NB4 (cell line): Measurements from ENCODE around the gene SMIM10.

Experiments
- DNase-seq: peaks from one replicate; pipeline ENCODE4 v3.0.0; 2010; ENCODE audit warnings: low read depth
- H3K4me3 ChIP-seq: one replicate; pipeline ENCODE4 v1.5.1; 2011; ENCODE audit warnings: mild to moderate bottlenecking, low read depth, low read length, moderate library complexity
- MYC ChIP-seq: IDR thresholded peaks from 2 replicates; pipeline ENCODE4 v1.6.1; 2011; ENCODE audit warnings: low read depth, low read length
- POLR2A ChIP-seq: IDR thresholded peaks from 2 replicates; pipeline ENCODE4 v1.6.1; 2011; ENCODE audit warnings: mild to moderate bottlenecking; ENCODE audit not compliant: insufficient read length; ENCODE audit errors: extremely low read depth
- TF ChIP-seq, protein P1 (sequence below): IDR thresholded peaks from 2 replicates; pipeline ENCODE4 v1.6.1; 2011; ENCODE audit warnings: low read depth, low read length
- TF ChIP-seq, protein P2 (sequence below): IDR thresholded peaks from one replicate; pipeline ENCODE4 v1.5.1; 2012; ENCODE audit warnings: low read depth, low read length

SMIM10 gene

DNA sequence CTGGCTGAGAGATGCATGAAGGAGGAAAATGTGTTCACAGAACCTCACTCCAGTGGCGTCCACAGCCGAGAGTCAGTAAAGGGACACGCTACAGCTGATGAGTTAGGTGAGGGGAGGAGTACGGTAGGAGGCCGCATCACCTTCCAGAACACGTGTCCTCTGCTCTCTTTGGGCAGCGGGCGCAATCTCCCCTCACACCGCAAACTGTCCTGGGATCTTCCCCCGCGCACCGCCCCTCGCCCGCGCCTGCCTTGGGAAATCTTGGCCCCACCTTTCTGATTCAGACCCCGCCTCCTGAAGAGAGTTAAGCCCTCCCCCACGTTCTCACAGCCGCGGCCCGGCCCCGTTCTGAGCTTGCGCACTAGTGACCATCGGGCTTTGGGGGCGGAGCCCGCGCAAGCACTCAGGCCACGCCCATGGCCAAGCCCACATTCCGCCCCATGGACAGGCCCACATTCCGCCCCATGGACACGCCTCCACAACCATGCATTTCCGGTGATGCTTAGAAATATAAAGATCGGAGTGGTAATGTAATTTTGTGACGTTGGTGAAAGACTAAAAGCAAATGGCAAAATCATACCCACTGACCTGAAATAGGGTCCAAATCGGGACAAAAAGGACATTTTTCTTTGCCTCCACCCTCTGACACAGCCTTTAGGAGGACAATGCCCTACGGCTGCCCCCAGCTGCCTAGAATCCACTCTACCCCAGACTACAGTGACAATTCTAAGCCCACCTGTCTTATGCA, 13.3 kb downstream of the SMIM10 start:
- peak overlapping the region; percentile 66 for H3K4me3 ChIP-seq
- peak; percentile 88 for DNase-seq
- TF ChIP-seq, protein P1, sequence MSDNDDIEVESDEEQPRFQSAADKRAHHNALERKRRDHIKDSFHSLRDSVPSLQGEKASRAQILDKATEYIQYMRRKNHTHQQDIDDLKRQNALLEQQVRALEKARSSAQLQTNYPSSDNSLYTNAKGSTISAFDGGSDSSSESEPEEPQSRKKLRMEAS: peak; percentile 77
- peak; percentile 15; the same call in 1 of the 2 replicates for TF ChIP-seq MYC
- TF ChIP-seq, protein P2, sequence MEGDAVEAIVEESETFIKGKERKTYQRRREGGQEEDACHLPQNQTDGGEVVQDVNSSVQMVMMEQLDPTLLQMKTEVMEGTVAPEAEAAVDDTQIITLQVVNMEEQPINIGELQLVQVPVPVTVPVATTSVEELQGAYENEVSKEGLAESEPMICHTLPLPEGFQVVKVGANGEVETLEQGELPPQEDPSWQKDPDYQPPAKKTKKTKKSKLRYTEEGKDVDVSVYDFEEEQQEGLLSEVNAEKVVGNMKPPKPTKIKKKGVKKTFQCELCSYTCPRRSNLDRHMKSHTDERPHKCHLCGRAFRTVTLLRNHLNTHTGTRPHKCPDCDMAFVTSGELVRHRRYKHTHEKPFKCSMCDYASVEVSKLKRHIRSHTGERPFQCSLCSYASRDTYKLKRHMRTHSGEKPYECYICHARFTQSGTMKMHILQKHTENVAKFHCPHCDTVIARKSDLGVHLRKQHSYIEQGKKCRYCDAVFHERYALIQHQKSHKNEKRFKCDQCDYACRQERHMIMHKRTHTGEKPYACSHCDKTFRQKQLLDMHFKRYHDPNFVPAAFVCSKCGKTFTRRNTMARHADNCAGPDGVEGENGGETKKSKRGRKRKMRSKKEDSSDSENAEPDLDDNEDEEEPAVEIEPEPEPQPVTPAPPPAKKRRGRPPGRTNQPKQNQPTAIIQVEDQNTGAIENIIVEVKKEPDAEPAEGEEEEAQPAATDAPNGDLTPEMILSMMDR: no peak

DNA sequence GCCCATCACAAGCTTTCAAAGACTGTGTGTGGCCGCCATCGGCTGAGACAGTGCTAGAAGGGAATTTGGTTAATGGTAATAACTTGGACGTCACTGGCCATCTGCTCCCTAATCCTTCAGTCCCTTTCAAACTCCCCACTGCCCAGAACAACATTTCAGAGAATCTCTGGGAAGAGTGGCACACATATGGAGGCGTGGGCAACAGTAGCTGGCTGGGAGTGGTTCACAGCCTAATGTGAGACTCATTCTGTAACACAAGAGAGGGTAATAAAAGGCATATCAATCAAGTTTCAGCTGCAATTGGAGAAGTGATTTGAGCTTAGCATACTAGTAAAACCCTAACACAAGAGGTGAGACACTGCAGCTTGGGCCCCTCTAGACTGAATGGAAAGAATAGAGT, 15.4 kb downstream of the SMIM10 start:
- H3K4me3 ChIP-seq: no peak overlapping the region
- DNase-seq: no peak
- TF ChIP-seq, protein P1: no peak
- no peak for TF ChIP-seq MYC
- TF ChIP-seq POLR2A: no peak
- TF ChIP-seq, protein P2: no peak

DNA sequence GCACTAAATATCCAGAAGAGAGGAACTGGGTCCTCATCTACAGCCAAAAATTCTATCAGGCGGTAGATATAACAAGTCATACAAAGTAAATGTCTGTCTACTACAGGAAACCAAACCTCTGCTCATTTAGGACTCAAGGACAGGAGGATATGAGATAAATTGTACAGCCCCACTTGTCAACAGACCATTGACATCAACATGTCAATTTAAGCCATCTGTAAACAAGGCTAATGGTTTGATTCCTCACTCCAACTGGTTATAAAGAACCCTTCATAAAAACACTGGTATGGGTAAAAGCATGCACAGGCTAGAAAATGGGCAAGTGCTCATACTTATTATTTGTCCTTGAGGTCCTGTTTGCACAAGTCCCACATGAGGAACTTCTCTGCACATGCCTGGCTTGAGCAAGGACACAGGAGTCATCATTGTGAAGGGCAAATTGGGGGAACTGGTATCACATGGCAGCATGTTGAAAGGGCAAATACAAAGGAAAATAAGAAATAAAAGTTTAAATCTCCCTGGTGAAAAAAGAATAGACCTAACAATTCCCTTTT, 18.3 kb downstream of the SMIM10 start:
- TF ChIP-seq MYC: no peak
- TF ChIP-seq, protein P1: peak; percentile 49; the same call in 1 of the 2 replicates
- TF ChIP-seq, protein P2: no peak
- DNase-seq: peak; percentile 14
- no peak overlapping the region for H3K4me3 ChIP-seq

DNA sequence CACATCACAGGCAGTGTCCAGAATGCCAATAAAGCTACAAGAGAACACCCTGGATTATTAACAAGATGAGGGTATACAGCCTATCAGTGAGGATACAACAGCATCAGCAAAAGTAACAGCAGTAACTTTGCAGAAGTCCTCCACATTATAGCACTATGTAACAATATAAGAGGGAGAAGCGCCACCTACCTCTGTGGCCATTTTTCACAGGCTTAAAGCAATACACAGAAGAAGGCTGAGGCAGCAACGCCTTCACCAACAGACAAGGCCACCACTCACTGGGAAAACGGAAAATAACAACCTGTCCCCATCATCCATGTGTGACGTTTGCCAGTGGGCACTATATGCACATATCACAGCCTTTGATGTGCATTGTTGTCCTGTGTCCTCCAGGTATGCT, 19.0 kb downstream of the SMIM10 start:
- no peak for DNase-seq
- no peak for TF ChIP-seq MYC
- TF ChIP-seq, protein P2: no peak
- TF ChIP-seq POLR2A: no peak
- TF ChIP-seq, protein P1: no peak

DNA sequence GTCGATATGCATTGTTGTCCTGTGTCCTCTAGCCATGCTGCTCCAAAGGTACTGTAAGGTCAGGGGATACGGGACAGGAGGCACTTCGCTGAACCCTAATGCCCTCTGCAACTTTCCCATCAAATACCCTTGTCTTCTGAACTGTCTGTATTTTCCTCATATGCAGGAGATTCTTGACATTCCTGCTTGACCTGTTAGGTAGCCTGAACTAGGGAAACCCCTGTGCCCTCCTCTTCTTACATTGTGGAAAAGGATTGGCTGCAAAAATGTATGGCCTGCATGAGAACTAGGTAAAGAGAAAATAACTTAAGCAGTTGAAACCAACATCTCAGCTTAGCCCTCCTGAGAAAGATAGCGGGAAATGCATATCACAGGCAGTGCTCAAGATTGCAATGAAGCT, 20.1 kb downstream of the SMIM10 start:
- H3K4me3 ChIP-seq: no peak overlapping the region
- DNase-seq: no peak
- TF ChIP-seq, protein P2: no peak
- TF ChIP-seq, protein P1: no peak
- TF ChIP-seq POLR2A: no peak
- TF ChIP-seq MYC: no peak

More for the DNA sequence above, 19.0 kb downstream of the SMIM10 start:
- no peak overlapping the region for H3K4me3 ChIP-seq
